ENCODE data around the gene NSFL1C.

The NSFL1C gene

DNA sequence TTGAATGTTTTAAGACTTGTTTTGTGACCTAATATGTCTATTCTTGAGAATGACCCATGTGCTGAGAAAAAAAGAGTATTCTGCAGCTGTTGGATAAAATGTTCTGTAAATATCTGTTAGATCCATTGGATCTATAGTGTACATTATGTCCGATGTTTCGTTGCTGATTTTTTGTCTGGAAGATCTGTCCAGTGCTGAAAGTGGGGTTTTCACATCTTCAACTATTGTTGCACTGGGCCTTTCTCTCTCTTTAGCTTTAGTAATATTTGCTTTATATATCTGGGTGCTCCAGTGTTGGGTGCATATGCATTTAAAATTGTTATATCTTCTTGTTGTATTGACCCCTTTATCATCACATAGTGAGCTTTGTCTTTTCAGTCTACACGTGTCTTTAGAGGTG is 30.3 kb upstream of the NSFL1C start:
- no peaks in the 10 kb centered on the region for H4K20me1 ChIP-seq (ENCODE audit: low read depth, low read length)
- H3K9me3 ChIP-seq (ENCODE audit: insufficient read depth, low read length): no peaks in the 10 kb centered on the region
- no peaks in the 10 kb centered on the region for H3K27me3 ChIP-seq (ENCODE audit: low read length)
- no peaks in the 10 kb centered on the region for H3K9me2 ChIP-seq (replicated peaks; ENCODE audit: insufficient read depth, low read length)
- H3F3A ChIP-seq (ENCODE audit: insufficient read depth): no peaks in the 10 kb centered on the region
- H3K4me2 ChIP-seq (ENCODE audit: low read depth, low read length, poor library complexity, severe bottlenecking): no peak overlapping the region
- H3K27ac ChIP-seq (ENCODE audit: low read depth, low read length): no peak overlapping the region
- H2AFZ ChIP-seq (ENCODE audit: low read depth, low read length, severe bottlenecking): no peak overlapping the region
- TF ChIP-seq EZH2phosphoT487 (conservative IDR thresholded peaks at IDR 0.05; ENCODE audit: low read length): no peak
- no peak for TF ChIP-seq CTCF (IDR thresholded peaks at IDR 0.05; ENCODE audit: insufficient read depth, low read length, poor library complexity, severe bottlenecking)
- no peak overlapping the region for H3K9ac ChIP-seq (ENCODE audit: low read length)
- H3K36me3 ChIP-seq (ENCODE audit: low read length): no peaks in the 10 kb centered on the region
- H3K4me3 ChIP-seq (ENCODE audit: insufficient read depth, low read length, poor library complexity, severe bottlenecking): no peak overlapping the region
- H3K79me2 ChIP-seq (ENCODE audit: insufficient read depth, low read length): no peaks in the 10 kb centered on the region

DNA sequence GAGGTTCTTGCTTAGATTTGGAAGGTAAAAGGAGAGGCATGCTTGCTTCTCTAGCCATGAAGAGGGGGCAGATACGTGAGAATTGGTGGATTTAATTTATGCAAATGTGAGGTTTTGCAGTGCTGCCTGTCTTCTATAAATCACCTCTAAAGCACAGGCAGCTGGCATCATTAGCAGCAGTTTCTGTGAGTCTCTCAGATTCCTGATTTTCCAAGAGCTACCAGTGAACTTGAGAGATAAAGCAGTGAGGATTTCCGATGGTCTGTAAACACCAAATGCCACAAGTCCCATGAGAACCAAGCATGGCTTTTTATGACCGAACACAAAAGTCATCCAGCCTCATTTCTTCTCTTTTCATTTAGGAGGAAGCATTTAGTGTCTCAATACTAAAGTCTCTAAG is 27.8 kb upstream of the NSFL1C start:
- H3K27me3 ChIP-seq (ENCODE audit: low read length): no peaks in the 10 kb centered on the region
- no peaks in the 10 kb centered on the region for H3F3A ChIP-seq (ENCODE audit: insufficient read depth)
- H3K9ac ChIP-seq (ENCODE audit: low read length): no peak overlapping the region
- H3K4me2 ChIP-seq (ENCODE audit: low read depth, low read length, poor library complexity, severe bottlenecking): no peak overlapping the region
- no peaks in the 10 kb centered on the region for H3K79me2 ChIP-seq (ENCODE audit: insufficient read depth, low read length)
- no peak overlapping the region for H3K4me3 ChIP-seq (ENCODE audit: insufficient read depth, low read length, poor library complexity, severe bottlenecking)
- no peaks in the 10 kb centered on the region for H4K20me1 ChIP-seq (ENCODE audit: low read depth, low read length)
- H3K9me2 ChIP-seq (replicated peaks; ENCODE audit: insufficient read depth, low read length): no peaks in the 10 kb centered on the region
- no peaks in the 10 kb centered on the region for H3K36me3 ChIP-seq (ENCODE audit: low read length)
- TF ChIP-seq CTCF (IDR thresholded peaks at IDR 0.05; ENCODE audit: insufficient read depth, low read length, poor library complexity, severe bottlenecking) (no peak), EZH2phosphoT487 (conservative IDR thresholded peaks at IDR 0.05; ENCODE audit: low read length) (no peak)
- no peak overlapping the region for H3K27ac ChIP-seq (ENCODE audit: low read depth, low read length)
- no peak overlapping the region for H2AFZ ChIP-seq (ENCODE audit: low read depth, low read length, severe bottlenecking)
- no peaks in the 10 kb centered on the region for H3K9me3 ChIP-seq (ENCODE audit: insufficient read depth, low read length)

GRCh38 chr20:1493536-1493935 is 26.9 kb upstream of the NSFL1C start:
- Histone ChIP-seq H2AFZ (ENCODE audit: low read depth, low read length, severe bottlenecking) (no peak overlapping the region), H3K9me2 (replicated peaks; ENCODE audit: insufficient read depth, low read length) (no peaks in the 10 kb centered on the region), H3K9me3 (ENCODE audit: insufficient read depth, low read length) (no peaks in the 10 kb centered on the region), H3K79me2 (ENCODE audit: insufficient read depth, low read length) (no peaks in the 10 kb centered on the region), H3K4me2 (ENCODE audit: low read depth, low read length, poor library complexity, severe bottlenecking) (no peak overlapping the region), H3K9ac (ENCODE audit: low read length) (no peak overlapping the region), H4K20me1 (ENCODE audit: low read depth, low read length) (no peaks in the 10 kb centered on the region), H3K4me3 (ENCODE audit: insufficient read depth, low read length, poor library complexity, severe bottlenecking) (no peak overlapping the region), H3K27ac (ENCODE audit: low read depth, low read length) (no peak overlapping the region), H3K36me3 (ENCODE audit: low read length) (no peaks in the 10 kb centered on the region), H3K27me3 (ENCODE audit: low read length) (no peaks in the 10 kb centered on the region), H3F3A (ENCODE audit: insufficient read depth) (no peaks in the 10 kb centered on the region)
- no peak for TF ChIP-seq EZH2phosphoT487 (conservative IDR thresholded peaks at IDR 0.05; ENCODE audit: low read length)

GRCh38 chr20:1491860-1492642 is 25.4 kb upstream of the NSFL1C start:
- Histone ChIP-seq H3F3A (ENCODE audit: insufficient read depth) (no peaks in the 10 kb centered on the region), H3K9me3 (ENCODE audit: insufficient read depth, low read length) (no peaks in the 10 kb centered on the region), H3K4me2 (ENCODE audit: low read depth, low read length, poor library complexity, severe bottlenecking) (no peak overlapping the region), H3K4me3 (ENCODE audit: insufficient read depth, low read length, poor library complexity, severe bottlenecking) (no peak overlapping the region), H4K20me1 (ENCODE audit: low read depth, low read length) (no peaks in the 10 kb centered on the region), H3K27ac (ENCODE audit: low read depth, low read length) (no peak overlapping the region), H2AFZ (ENCODE audit: low read depth, low read length, severe bottlenecking) (no peak overlapping the region), H3K36me3 (ENCODE audit: low read length) (no peaks in the 10 kb centered on the region), H3K9me2 (replicated peaks; ENCODE audit: insufficient read depth, low read length) (no peaks in the 10 kb centered on the region), H3K27me3 (ENCODE audit: low read length) (no peaks in the 10 kb centered on the region), H3K79me2 (ENCODE audit: insufficient read depth, low read length) (no peaks in the 10 kb centered on the region), H3K9ac (ENCODE audit: low read length) (no peak overlapping the region)
- TF ChIP-seq EZH2phosphoT487 (conservative IDR thresholded peaks at IDR 0.05; ENCODE audit: low read length) (no peak), CTCF (IDR thresholded peaks at IDR 0.05; ENCODE audit: insufficient read depth, low read length, poor library complexity, severe bottlenecking) (no peak)

Data from SU-DHL-6 (cell line).